Fibroblast of skin of right biceps (primary cell): Measurements from ENCODE around the gene DOK7.
"Not testable (repeated sequence)": the region's sequence is repeated elsewhere in the genome, so short reads cannot be mapped to it uniquely, and the experiment has no call there.

Experiments used
- DNase-seq: peaks from one replicate; pipeline ENCODE4 v3.0.0-alpha.2; 2013

DOK7 gene

GRCh38 chr4:3511601-3512000, 48.5 kb downstream of the DOK7 start:
- not testable (repeated sequence) for DNase-seq

GRCh38 chr4:3512279-3512678, 49.2 kb downstream of the DOK7 start:
- DNase-seq: no peak

GRCh38 chr4:3512719-3513118, 49.6 kb downstream of the DOK7 start:
- DNase-seq: no peak

- no peak for DNase-seq
Measured at GRCh38 chr4:3513807-3514206, 50.7 kb downstream of the DOK7 start.

GRCh38 chr4:3514221-3514780, 51.2 kb downstream of the DOK7 start:
- no peak for DNase-seq

GRCh38 chr4:3514806-3515501, 51.8 kb downstream of the DOK7 start:
- no peak for DNase-seq

- DNase-seq: no peak
Measured at GRCh38 chr4:3515646-3516045, 52.5 kb downstream of the DOK7 start.

- DNase-seq: no peak
Measured at GRCh38 chr4:3516061-3516835, 53.1 kb downstream of the DOK7 start.

GRCh38 chr4:3516836-3517730, 54.0 kb downstream of the DOK7 start:
- no peak for DNase-seq

- no peak for DNase-seq
Measured at GRCh38 chr4:3517731-3518510, 54.8 kb downstream of the DOK7 start.

- no peak for DNase-seq
Measured at GRCh38 chr4:3518511-3518880, 55.4 kb downstream of the DOK7 start.

GRCh38 chr4:3518941-3519340, 55.8 kb downstream of the DOK7 start:
- DNase-seq: no peak

GRCh38 chr4:3519468-3520264, 56.6 kb downstream of the DOK7 start:
- DNase-seq: no peak

GRCh38 chr4:3520276-3520675, 57.2 kb downstream of the DOK7 start:
- no peak for DNase-seq

GRCh38 chr4:3520796-3521600, 57.9 kb downstream of the DOK7 start:
- DNase-seq: no peak

GRCh38 chr4:3521621-3522325, 58.7 kb downstream of the DOK7 start:
- DNase-seq: no peak

- DNase-seq: no peak
Measured at GRCh38 chr4:3522326-3522640, 59.2 kb downstream of the DOK7 start.

GRCh38 chr4:3522651-3523050, 59.5 kb downstream of the DOK7 start:
- no peak for DNase-seq

- DNase-seq: no peak
Measured at GRCh38 chr4:3523146-3523627, 60.1 kb downstream of the DOK7 start.

GRCh38 chr4:3523628-3524221, 60.6 kb downstream of the DOK7 start:
- DNase-seq: no peak
